Measurements from ENCODE around the gene ATP2A3. TPM values are rescaled to one million over a fixed set of nuclear protein-coding genes. Genes with fewer than 3 reads are reported as not detected.

The ATP2A3 gene
- total RNA-seq, 6 experiments from 2014 or later = 1.5 to 4.3 (median 2.3) TPM

DNA sequence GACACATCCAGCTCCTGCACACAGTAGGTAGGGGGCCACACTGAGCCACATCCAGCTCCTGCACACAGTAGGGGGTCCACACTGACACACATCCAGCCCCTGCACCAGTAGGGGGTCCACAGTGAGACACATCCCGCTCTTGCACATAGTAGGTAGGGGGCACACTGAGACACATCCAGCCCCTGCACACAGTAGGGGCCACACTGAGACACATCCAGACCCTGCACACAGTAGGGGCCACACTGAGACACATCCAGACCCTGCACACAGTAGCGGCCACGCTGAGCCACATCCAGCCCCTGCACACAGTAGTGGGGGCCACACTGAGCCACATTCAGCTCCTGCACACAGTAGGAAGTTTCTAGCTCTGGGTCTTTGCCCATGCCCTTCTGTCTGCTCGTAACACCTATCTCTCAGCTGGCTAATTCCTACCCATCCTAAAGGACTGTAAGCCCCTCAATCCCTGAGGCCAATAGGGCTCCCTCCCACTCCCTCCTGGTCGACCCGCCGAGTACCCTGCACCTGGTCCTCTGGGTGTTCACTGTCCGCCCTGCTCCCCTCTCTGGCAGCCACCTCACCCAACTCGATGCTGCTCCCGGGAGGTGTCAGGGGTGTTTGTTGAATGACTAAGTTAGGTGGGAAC, 9.4 kb upstream of the ATP2A3 start:
- H3K27me3 ChIP-seq = no peaks in the 10 kb centered on the region
- ATAC-seq (no peak), DNase-seq (peak; percentile 3 to 26 (median 24))
- peaks cover 0 to 11% (median 5%) of the 10 kb centered on the region in 4 donors for H3K4me1 ChIP-seq
- intact Hi-C loops (cut with DNase I) = no loop called here
- H3K36me3 ChIP-seq = no peaks in the 10 kb centered on the region
- H3K9me3 ChIP-seq = no peaks in the 10 kb centered on the region
- H3K27ac ChIP-seq = no peak overlapping the region
- H3K4me3 ChIP-seq = no peak overlapping the region
- WGBS (ENCODE audit: insufficient coverage, low coverage, low lambda C conversion rate, missing lambda C conversion rate) = 56% methylated on average over 3 of the region's 10 CpGs
- TF ChIP-seq POLR2A (IDR thresholded peaks at IDR 0.05) = no peak
- TF ChIP-seq, protein P1, sequence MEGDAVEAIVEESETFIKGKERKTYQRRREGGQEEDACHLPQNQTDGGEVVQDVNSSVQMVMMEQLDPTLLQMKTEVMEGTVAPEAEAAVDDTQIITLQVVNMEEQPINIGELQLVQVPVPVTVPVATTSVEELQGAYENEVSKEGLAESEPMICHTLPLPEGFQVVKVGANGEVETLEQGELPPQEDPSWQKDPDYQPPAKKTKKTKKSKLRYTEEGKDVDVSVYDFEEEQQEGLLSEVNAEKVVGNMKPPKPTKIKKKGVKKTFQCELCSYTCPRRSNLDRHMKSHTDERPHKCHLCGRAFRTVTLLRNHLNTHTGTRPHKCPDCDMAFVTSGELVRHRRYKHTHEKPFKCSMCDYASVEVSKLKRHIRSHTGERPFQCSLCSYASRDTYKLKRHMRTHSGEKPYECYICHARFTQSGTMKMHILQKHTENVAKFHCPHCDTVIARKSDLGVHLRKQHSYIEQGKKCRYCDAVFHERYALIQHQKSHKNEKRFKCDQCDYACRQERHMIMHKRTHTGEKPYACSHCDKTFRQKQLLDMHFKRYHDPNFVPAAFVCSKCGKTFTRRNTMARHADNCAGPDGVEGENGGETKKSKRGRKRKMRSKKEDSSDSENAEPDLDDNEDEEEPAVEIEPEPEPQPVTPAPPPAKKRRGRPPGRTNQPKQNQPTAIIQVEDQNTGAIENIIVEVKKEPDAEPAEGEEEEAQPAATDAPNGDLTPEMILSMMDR (IDR thresholded peaks at IDR 0.05) = no peak

DNA sequence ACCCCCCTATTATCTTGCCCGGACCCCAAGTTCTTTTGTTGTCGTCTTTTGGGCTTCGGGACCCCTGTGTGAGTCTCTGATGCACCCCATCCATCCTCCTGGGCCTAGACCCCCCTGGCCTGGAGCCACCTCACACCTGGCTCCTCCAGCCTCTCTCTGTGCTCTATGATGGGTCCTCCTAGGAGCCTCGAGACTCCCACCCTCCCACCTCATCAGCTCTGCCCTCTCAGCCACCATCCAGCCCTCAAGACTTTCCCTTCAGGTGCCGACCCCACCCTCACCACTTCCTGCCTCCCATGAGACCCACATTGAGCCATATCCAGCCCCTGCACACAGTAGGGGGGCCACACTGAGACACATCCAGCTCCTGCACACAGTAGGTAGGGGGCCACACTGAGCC, 8.7 kb upstream of the ATP2A3 start:
- Histone ChIP-seq H3K27ac (no peak overlapping the region), H3K4me3 (no peak overlapping the region), H3K36me3 (no peaks in the 10 kb centered on the region), H3K9me3 (no peaks in the 10 kb centered on the region), H3K4me1 (peaks cover 0 to 11% (median 5%) of the 10 kb centered on the region in 4 donors), H3K27me3 (no peaks in the 10 kb centered on the region)
- DNase-seq (peak in 2 of 3 donors; percentile 5 to 41), ATAC-seq (no peak)
- intact Hi-C loops (cut with DNase I) = no loop called here
- TF ChIP-seq POLR2A (IDR thresholded peaks at IDR 0.05) = no peak
- TF ChIP-seq, protein P1 (IDR thresholded peaks at IDR 0.05) = no peak
- 50% methylated on average over 2 of the region's 5 CpGs for WGBS (ENCODE audit: insufficient coverage, low coverage, low lambda C conversion rate, missing lambda C conversion rate)

DNA sequence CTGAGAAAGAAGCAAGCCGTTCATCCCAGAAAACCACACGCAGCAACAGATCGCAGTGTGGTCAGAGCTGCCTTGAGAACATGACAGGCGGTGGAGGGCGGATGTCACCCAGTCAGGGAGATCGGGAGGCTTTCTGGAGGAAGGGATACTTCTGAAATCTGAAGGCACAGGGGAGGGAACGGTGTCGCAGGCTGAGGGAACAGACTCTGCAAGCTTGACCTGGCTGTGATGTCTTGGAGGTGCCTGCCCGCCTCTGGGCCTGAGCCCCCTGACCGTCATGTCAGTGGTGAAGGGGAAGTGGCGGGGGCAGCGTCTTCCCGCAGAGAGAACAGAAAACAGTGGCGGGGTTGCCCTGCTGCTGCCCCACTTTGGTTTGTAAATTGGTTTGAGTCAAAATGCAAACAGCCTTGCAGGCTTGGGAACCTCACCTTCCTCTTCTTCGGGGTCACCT, 8.1 kb upstream of the ATP2A3 start:
- ATAC-seq (no peak), DNase-seq (peak in 2 of 3 donors; percentile 20 to 51)
- WGBS (ENCODE audit: insufficient coverage, low coverage, low lambda C conversion rate, missing lambda C conversion rate) = 33% methylated on average over 5 of the region's 15 CpGs
- H3K27me3 ChIP-seq = no peaks in the 10 kb centered on the region
- no peaks in the 10 kb centered on the region for H3K9me3 ChIP-seq
- TF ChIP-seq, protein P1 (IDR thresholded peaks at IDR 0.05) = no peak
- no peak for TF ChIP-seq POLR2A (IDR thresholded peaks at IDR 0.05)
- intact Hi-C loops (cut with DNase I) = no loop called here
- H3K4me3 ChIP-seq = no peak overlapping the region
- H3K27ac ChIP-seq = no peak overlapping the region
- H3K4me1 ChIP-seq = peaks cover 0 to 12% (median 5%) of the 10 kb centered on the region in 4 donors
- no peaks in the 10 kb centered on the region for H3K36me3 ChIP-seq

DNA sequence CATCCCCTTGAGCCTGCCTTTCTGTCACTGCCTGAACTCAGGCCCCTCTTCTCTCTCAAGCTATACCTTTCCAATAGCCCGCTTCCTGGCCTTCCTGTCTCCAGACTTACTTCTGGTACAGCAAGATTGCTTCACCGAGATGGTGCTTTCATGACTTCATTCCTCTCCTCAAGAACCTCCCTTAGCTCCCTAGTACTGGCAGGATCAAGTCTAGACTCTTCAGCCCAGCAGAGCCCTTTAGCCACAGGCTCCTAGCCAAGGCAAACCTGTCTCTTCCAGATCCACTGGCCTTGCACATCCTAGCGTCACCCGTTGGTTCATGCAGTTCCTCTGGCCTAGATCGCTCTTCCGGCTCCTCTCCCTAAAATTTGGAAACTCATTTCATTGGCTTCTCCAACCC, 6.4 kb upstream of the ATP2A3 start:
- WGBS (ENCODE audit: insufficient coverage, low coverage, low lambda C conversion rate, missing lambda C conversion rate) = 81% methylated on average over 6 of the region's 6 CpGs
- Histone ChIP-seq H3K27ac (no peak overlapping the region), H3K36me3 (no peaks in the 10 kb centered on the region), H3K4me1 (peaks cover 0 to 9% (median 4%) of the 10 kb centered on the region in 4 donors), H3K9me3 (no peaks in the 10 kb centered on the region), H3K27me3 (no peaks in the 10 kb centered on the region), H3K4me3 (no peak overlapping the region)
- intact Hi-C loops (cut with DNase I) = no loop called here
- DNase-seq (no peak), ATAC-seq (no peak)
- TF ChIP-seq POLR2A (IDR thresholded peaks at IDR 0.05) = no peak
- TF ChIP-seq, protein P1 (IDR thresholded peaks at IDR 0.05) = no peak
